HG03521 (cell line): ENCODE results near the gene TUG1.

Experiments used
- ATAC-seq: cut with Tn5 transposase; IDR thresholded peaks from one replicate; pipeline ENCODE4 v1.9.1; 2021; ENCODE audit warnings: mild to moderate bottlenecking, moderate library complexity; ENCODE audit not compliant: unreplicated experiment

TUG1 gene

GRCh38 chr22:30996462-30996861, 27.4 kb downstream of the TUG1 start:
- no peak for ATAC-seq

DNA sequence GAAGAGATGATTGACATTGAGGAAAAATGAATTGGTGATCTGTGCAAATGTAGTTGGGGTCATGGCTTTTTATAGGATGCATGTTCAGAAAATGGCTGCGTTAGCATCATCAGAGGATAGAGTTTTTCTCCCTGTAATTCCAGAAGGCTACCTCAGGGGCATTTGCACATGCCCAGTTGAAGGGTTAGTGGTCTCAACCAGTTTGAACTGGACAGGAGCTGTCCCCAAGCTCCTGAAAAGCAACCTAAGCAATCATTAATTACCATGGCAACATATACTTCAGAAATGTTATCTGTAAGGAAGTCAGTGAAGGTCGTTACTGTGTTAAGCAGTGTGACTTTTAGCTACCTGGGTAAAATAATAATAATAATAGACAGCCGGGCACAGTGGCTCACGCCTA, 29.3 kb downstream of the TUG1 start:
- no peak for ATAC-seq

- ATAC-seq: no peak
These were observed 32.2 kb downstream of the TUG1 start for GRCh38 chr22:31001124-31001770.

- no peak for ATAC-seq
These were observed 36.5 kb downstream of the TUG1 start for GRCh38 chr22:31005535-31005934.

- ATAC-seq: no peak
These were observed 50.3 kb downstream of the TUG1 start for GRCh38 chr22:31019191-31019930.

DNA sequence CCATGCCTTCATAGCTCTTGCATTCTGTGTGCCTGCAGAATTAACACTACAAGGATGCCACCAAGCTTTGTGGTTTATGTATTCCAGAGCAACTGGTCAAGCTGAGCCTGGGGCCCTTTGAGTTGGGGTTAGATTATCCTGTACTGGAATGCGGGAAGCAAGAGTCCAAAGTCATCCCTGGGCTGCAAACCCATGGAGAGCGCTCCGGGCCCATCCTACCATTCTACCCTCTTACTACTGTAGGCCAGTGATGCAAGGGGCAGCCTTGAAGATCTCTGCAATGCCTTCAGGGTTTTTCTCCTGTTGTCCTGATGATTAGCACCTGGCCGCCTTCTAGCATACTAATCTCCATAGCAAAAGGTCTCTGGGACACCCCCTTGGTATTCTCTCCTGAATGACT, 51.3 kb downstream of the TUG1 start:
- ATAC-seq: no peak

DNA sequence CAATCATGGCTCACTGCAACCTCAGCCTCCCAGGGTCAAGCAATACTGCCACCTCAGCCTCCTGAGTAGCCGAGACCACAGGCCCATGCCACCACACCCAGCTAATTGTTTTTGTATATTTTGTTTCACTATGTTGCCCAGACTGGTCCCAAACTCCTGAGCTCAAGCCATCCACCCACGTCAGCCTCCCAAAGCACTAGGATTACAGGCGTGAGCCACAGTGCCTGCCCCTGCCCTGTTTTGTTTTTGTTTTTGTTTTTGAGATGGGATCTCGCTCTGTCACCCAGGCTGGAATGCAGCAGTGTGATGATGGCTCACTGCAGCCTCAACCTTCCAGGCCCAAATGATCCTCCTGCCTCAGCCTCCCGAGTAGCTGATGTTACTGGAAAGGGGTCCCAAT, 53.5 kb downstream of the TUG1 start:
- no peak for ATAC-seq
